NCI-H82 treated with DMSO at 0.1 percent for 48 hours (cell line): Measurements from ENCODE around the gene SIGLEC15.
"Not testable (repeated sequence)": the region's sequence is repeated elsewhere in the genome, so short reads cannot be mapped to it uniquely, and the experiment has no call there.

Experiments
- DNase-seq: peaks from one replicate; lab custom pipeline; 2025; ENCODE audit not compliant: unreplicated experiment; lab: John Stamatoyannopoulos, UW

Gene SIGLEC15

GRCh38 chr18:45825258-45826044 lies at the start of gene SIGLEC15:
TSS of gene SIGLEC15 (plus strand) at chr18:45825675. CDS start at chr18:45825729, 54 bp downstream.
- DNase-seq, result no peak

GRCh38 chr18:45775743-45776142 lies 49.7 kb upstream of the SIGLEC15 start:
- no peak for DNase-seq

- no peak for DNase-seq
These were observed 48.1 kb upstream of the SIGLEC15 start for GRCh38 chr18:45777393-45777792.

- DNase-seq, result peak; percentile 5
These were observed 44.9 kb upstream of the SIGLEC15 start for GRCh38 chr18:45780568-45780967.

GRCh38 chr18:45782662-45783061 lies 42.8 kb upstream of the SIGLEC15 start:
- DNase-seq, result no peak

- DNase-seq, result no peak
These were observed 42.1 kb upstream of the SIGLEC15 start for GRCh38 chr18:45783097-45784075.

GRCh38 chr18:45785134-45785533 lies 40.3 kb upstream of the SIGLEC15 start:
- DNase-seq, result no peak

GRCh38 chr18:45786941-45787340 lies 38.5 kb upstream of the SIGLEC15 start:
- no peak for DNase-seq

GRCh38 chr18:45787346-45787745 lies 38.1 kb upstream of the SIGLEC15 start:
- DNase-seq, result no peak

- no peak for DNase-seq
These were observed 36.6 kb upstream of the SIGLEC15 start for GRCh38 chr18:45788861-45789260.

GRCh38 chr18:45792506-45793263 lies 32.8 kb upstream of the SIGLEC15 start:
- no peak for DNase-seq

GRCh38 chr18:45793264-45793965 lies 32.1 kb upstream of the SIGLEC15 start:
- DNase-seq, result no peak

GRCh38 chr18:45801416-45802004 lies 24.0 kb upstream of the SIGLEC15 start:
- DNase-seq, result no peak

- no peak for DNase-seq
These were observed 22.5 kb upstream of the SIGLEC15 start for GRCh38 chr18:45802814-45803492.

- DNase-seq, result no peak
These were observed 19.9 kb upstream of the SIGLEC15 start for GRCh38 chr18:45805551-45805950.

- DNase-seq, result no peak
These were observed 19.2 kb upstream of the SIGLEC15 start for GRCh38 chr18:45806226-45806625.

GRCh38 chr18:45807144-45807543 lies 18.3 kb upstream of the SIGLEC15 start:
- DNase-seq, result peak; percentile 25

- not testable (repeated sequence) for DNase-seq
These were observed 10.7 kb upstream of the SIGLEC15 start for GRCh38 chr18:45814733-45815132.

GRCh38 chr18:45817543-45817942 lies 7.9 kb upstream of the SIGLEC15 start:
- no peak for DNase-seq
